Measurements from ENCODE around the gene BOK. TPM values are rescaled to one million over a fixed set of nuclear protein-coding genes. Genes with fewer than 3 reads are reported as not detected.
A peak's percentile ranks its signal among the peaks of the same experiment; 100 is the strongest.

The BOK gene
- total and polyA plus RNA-seq, 9 of the 15 experiments (the other 6 are each of a cell fraction or from before 2014, with no cell fraction given): 0.03 to 3.3 (median 2.0) TPM; not detected in 1

DNA sequence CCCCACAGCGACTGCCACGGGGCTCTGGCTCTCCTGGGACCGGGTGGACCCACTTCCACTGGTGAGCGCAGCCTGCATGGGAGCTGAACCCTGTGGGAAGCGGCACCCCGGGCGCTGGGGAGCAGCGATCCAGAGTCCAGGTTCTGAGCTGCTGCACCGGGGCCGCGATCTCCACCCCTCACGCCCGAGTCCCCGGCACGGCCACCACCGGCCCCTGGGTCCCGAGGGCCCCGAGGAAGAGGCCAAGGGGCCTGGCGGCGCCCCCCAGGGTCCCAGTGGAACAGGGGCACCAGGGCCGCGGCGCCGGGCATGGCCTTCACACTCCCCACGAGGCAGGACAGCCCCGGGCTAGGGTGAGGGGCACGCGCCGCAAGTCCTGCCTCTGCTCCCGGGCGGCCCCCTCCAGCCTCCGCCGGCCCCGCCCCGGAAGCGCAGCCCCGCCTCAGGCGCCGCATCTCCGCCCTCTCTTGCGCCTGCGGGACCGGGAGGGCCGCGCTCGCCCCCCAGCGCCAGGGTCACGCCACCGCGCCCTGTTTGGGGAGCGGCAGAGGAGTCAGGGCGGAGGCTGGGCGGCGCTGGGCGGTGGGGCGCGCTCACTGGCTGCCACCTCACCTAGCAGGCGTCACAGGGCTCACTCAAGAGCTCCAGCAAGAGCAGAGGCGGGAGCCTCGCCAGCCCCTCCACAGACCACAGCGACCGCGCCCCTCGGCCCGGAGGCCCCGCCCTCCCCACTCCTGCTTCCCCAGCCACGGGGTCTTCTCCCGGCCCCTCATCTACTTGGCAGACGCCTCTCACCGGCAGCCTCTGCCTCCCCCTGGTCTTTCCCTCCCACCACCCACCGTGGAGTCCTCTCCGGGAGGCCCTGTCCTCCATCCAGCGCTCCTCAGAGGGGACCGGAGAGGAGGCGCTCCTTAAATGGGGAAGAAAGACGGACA, 51.6 kb downstream of the BOK start (continued):
- TF ChIP-seq ZNF175 (CRISPR knock-in tag; IDR thresholded peaks at IDR 0.05; ENCODE audit: low read depth): no peak
- TF ChIP-seq SAFB2 (IDR thresholded peaks at IDR 0.05; ENCODE audit: borderline replicate concordance, low read depth, low read length, severe bottlenecking): no peak
- TF ChIP-seq ZNF408 (CRISPR knock-in tag; IDR thresholded peaks at IDR 0.05; ENCODE audit: low read depth): no peak
- peak; percentile 57 for TF ChIP-seq STAG1 (CRISPR knock-in tag; IDR thresholded peaks at IDR 0.05; ENCODE audit: borderline replicate concordance)
- TF ChIP-seq, protein P1, sequence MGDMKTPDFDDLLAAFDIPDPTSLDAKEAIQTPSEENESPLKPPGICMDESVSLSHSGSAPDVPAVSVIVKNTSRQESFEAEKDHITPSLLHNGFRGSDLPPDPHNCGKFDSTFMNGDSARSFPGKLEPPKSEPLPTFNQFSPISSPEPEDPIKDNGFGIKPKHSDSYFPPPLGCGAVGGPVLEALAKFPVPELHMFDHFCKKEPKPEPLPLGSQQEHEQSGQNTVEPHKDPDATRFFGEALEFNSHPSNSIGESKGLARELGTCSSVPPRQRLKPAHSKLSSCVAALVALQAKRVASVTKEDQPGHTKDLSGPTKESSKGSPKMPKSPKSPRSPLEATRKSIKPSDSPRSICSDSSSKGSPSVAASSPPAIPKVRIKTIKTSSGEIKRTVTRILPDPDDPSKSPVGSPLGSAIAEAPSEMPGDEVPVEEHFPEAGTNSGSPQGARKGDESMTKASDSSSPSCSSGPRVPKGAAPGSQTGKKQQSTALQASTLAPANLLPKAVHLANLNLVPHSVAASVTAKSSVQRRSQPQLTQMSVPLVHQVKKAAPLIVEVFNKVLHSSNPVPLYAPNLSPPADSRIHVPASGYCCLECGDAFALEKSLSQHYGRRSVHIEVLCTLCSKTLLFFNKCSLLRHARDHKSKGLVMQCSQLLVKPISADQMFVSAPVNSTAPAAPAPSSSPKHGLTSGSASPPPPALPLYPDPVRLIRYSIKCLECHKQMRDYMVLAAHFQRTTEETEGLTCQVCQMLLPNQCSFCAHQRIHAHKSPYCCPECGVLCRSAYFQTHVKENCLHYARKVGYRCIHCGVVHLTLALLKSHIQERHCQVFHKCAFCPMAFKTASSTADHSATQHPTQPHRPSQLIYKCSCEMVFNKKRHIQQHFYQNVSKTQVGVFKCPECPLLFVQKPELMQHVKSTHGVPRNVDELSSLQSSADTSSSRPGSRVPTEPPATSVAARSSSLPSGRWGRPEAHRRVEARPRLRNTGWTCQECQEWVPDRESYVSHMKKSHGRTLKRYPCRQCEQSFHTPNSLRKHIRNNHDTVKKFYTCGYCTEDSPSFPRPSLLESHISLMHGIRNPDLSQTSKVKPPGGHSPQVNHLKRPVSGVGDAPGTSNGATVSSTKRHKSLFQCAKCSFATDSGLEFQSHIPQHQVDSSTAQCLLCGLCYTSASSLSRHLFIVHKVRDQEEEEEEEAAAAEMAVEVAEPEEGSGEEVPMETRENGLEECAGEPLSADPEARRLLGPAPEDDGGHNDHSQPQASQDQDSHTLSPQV (IDR thresholded peaks at IDR 0.05): no peak
- no peak for TF ChIP-seq ZKSCAN8 (CRISPR knock-in tag; IDR thresholded peaks at IDR 0.05)
- peak; percentile 53; the same call in 1 of the 2 replicates for TF ChIP-seq PHF8 (IDR thresholded peaks at IDR 0.05; ENCODE audit: borderline replicate concordance, low read length)
- TF ChIP-seq SP1 (CRISPR knock-in tag; IDR thresholded peaks at IDR 0.05): peak; percentile 59
- TF ChIP-seq PHB2 (IDR thresholded peaks at IDR 0.05; ENCODE audit: low read depth): no peak
- TF ChIP-seq FOS (IDR thresholded peaks at IDR 0.05; ENCODE audit: extremely low read depth, insufficient read length): no peak
- TF ChIP-seq, protein P2, sequence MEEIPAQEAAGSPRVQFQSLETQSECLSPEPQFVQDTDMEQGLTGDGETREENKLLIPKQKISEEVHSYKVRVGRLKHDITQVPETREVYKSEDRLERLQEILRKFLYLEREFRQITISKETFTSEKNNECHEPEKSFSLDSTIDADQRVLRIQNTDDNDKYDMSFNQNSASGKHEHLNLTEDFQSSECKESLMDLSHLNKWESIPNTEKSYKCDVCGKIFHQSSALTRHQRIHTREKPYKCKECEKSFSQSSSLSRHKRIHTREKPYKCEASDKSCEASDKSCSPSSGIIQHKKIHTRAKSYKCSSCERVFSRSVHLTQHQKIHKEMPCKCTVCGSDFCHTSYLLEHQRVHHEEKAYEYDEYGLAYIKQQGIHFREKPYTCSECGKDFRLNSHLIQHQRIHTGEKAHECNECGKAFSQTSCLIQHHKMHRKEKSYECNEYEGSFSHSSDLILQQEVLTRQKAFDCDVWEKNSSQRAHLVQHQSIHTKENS (CRISPR knock-in tag; IDR thresholded peaks at IDR 0.05): no peak
- no peak for TF ChIP-seq CHD4 (IDR thresholded peaks at IDR 0.05; ENCODE audit: insufficient read depth, insufficient replicate concordance, low read depth, low read length, poor library complexity, severe bottlenecking)
- no peak for TF ChIP-seq CBX8 (IDR thresholded peaks at IDR 0.05; ENCODE audit: borderline replicate concordance, extremely low read depth, low read depth, low read length, poor library complexity, severe bottlenecking)
- no peak for TF ChIP-seq TRIM28 (IDR thresholded peaks at IDR 0.05)
- TF ChIP-seq BDP1 (IDR thresholded peaks at IDR 0.05; ENCODE audit: insufficient read depth, insufficient read length): no peak
- TF ChIP-seq ZNF551 (CRISPR knock-in tag; IDR thresholded peaks at IDR 0.05): no peak
- TF ChIP-seq, protein P3, sequence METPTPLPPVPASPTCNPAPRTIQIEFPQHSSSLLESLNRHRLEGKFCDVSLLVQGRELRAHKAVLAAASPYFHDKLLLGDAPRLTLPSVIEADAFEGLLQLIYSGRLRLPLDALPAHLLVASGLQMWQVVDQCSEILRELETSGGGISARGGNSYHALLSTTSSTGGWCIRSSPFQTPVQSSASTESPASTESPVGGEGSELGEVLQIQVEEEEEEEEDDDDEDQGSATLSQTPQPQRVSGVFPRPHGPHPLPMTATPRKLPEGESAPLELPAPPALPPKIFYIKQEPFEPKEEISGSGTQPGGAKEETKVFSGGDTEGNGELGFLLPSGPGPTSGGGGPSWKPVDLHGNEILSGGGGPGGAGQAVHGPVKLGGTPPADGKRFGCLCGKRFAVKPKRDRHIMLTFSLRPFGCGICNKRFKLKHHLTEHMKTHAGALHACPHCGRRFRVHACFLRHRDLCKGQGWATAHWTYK (CRISPR knock-in tag; IDR thresholded peaks at IDR 0.05): no peak
- TF ChIP-seq FIP1L1 (IDR thresholded peaks at IDR 0.05; ENCODE audit: low read depth, low read length, poor library complexity, severe bottlenecking): no peak
- TF ChIP-seq KAT7 (CRISPR knock-in tag; IDR thresholded peaks at IDR 0.05; ENCODE audit: borderline replicate concordance): no peak

Data from K562 (cell line).